GM18909 (cell line): Measurements from ENCODE around the gene HIPK3.
"Not testable (repeated sequence)": the region's sequence is repeated elsewhere in the genome, so short reads cannot be mapped to it uniquely, and the experiment has no call there.

Experiments used
- ATAC-seq: cut with Tn5 transposase; IDR thresholded peaks from one replicate; pipeline ENCODE4 v1.9.1; 2021; ENCODE audit warnings: mild to moderate bottlenecking; ENCODE audit not compliant: unreplicated experiment, poor library complexity

HIPK3 gene

DNA sequence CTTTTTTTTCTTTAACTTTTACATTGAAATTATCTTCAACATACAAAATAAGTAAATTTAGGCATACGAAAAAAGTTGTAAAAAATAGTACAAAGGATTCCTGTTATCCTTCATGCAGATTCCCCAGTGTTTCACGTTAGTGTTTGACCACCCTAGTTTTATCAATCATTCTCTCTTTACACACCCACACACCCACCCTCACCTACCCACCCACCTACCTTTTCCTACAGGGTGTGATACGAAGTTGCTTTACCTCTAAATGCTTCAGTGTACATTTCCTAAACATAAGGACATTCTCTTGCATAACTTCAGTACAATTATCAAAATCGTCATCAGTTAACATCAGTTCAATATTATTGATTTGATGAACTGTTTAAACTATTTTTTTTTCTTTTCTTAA is 37.0 kb downstream of the HIPK3 start:
- ATAC-seq: no peak

DNA sequence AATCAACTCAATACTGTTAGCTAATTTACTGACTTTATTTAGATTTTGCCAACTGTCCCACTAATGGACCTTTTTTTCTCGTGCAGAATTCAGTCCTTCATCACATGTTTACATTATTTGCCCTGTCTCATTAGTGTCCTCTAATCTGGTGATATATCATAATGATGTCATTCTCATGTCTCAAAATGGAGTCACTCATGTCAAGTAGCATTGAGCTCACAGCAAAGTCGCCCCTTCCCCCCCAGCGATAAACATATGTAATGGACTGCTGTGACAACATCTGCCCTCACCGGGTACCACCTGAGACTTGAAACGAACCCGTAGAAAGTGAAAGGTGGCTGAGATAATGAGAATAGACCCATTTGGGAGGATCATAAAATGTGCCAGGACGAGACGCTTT is 37.6 kb downstream of the HIPK3 start:
- ATAC-seq: no peak

DNA sequence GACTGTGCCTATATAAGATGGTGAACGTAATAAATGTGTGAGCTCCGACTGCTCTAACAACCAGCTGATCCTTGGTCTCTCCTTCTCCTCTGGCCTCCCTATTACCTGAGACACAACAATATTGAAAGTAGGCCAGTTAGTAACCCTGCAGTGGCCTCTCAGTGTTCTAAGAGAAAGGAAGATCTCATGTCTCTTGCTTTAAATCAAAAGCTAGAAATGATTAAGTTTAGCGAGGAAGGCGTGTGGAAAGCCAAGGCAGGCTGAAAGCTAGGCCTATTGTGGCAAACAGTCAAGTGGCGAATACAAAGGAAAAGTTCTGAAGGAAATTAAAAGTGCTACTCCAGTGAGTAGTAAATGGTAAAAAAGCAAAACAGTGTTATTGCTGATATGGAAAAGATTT is 39.5 kb downstream of the HIPK3 start:
- ATAC-seq: no peak

DNA sequence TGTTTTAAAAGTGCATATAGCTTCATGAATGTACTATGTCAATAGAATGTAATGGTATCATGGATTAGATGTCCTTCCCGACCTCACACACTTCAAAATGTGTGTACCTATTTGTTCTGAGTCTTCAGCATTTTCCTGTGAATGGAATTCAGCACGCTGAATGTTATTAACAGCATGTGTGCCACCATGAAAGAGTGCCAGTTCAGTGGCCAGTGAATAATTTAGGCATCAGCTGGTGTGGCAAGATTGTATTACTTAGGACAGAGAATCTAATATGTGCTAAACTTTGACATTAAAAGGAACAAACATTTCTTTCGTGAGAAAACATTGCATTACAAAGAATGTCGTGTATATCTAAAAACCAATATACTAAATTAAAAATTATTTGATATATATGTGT is 46.4 kb downstream of the HIPK3 start:
- no peak for ATAC-seq

DNA sequence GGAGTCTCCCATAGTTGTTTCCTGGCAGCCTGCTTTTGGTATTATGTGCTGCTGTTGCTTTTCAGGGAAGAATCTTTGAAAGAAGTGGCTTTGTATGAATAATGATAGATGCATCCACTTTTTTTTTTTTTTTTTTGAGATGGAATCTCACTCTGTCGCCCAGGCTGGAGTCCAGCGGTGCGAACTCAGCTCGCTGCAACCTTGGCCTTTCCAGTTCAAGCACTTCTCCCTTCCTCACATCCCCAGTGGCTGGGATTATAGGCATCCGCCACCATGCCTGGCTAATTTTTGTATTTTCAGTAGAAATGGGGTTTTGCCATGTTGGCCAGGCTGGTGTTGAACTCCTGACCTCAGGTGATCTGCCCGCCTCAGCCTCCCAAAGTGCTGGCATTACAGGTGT is 49.6 kb downstream of the HIPK3 start:
- not testable (repeated sequence) for ATAC-seq

DNA sequence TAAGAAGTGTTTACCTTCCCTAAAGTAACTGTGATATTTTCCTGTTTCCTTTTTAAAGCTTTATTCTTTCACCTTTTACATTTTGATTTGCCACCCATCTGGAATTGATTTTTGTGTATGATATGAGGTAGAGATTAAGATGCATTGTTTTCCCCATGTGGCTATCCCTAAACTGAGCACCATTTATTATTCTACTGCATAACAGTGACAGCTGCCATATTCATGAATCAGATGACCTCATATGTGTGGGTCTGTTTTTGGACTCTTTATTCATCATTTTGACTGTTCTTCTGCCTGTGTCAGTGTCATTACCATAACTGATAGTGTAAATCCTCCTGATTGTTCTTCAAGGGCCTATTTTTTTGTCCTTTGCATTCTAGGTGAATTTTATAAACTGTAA is 50.8 kb downstream of the HIPK3 start:
- no peak for ATAC-seq

DNA sequence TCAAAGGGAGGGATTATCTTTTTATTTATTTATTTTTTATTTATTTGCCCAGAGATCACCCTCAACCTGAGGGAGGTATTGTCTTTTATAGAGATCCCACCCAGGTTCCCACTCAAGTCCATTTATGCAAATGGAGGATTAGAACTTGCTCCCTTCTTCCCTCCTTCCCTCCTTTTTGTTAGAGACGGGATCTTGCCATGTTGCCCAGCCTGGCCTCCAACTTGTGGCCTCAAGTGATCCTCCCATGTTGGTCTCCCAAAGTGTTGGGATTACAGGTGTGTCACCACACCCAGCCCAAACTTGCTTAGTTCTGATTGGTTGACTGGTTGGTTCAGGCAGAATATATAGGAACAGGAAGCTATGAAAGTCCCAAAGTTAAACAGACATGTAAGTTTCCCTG is 51.9 kb downstream of the HIPK3 start:
- ATAC-seq: no peak

DNA sequence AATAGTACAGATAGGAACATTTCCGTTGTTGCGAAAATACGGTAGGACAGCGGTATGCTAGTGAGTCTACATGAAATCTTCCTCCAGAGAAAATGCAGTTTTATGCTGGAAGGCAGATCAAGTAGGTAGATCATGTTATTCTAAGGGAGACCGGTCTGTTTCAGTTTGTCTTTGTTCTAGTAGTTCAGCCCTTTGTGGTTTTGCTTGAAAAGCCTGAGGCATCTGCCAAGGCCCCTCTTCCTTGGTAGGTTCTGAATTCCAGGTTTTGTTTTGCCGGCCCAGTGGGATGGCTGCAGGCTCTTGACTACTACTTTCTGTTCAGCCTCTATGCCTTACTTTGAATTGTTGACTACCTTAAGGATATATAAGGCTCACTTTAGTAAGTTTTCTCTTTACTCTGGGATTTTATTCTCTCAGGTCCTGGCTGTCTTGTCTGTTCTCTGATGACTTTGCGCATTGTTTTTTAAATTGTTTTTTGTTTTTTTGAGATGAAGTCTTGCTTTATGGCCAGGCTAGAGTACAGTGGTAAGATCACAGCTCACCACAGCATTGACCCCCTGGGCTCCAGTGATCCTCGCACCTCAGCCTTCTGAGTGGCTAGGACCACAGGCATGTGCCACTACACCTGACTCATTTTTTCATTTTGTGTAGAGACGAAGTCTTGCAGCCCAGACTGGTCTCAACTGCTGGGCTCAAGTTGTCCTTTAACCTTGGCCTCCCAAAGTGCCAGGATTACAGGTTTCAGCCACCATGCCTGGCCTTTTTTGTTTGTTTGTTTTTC is 53.7 kb downstream of the HIPK3 start:
- no peak for ATAC-seq

DNA sequence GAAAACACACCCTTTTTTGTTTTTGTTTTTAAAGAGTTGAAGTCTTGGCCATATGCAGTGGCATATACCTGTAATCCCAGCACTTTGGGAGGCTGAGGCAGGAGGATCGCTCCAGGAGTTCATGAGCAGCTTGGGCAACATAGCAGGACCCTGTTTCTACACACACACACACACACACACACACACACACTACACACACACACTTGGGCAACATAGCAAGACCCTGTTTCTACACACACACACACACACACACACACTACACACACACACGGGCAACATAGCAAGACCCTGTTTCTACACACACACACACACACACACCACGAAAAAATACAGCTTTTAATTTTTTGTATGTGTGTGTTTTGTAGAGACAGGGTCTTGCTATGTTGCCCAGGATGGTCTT is 54.5 kb downstream of the HIPK3 start:
- ATAC-seq: no peak

DNA sequence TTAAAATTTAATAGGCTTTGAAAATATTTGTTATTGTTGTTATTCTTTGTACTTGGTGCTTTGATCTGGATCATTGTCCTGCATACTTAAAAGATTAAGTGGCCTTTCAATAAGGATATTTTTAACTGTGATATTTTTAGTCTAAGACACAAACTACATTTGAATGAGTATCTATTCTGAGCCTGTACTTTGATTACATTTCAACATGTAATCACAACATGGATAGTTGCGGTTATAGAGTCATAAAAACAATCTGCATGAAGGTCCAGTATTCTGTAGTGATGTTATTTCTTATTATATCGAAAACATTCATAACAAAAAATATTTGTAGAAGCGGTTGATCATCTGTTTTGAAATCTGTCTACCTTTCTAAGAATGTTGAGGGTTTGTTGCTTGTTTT is 58.6 kb downstream of the HIPK3 start:
- ATAC-seq: no peak

DNA sequence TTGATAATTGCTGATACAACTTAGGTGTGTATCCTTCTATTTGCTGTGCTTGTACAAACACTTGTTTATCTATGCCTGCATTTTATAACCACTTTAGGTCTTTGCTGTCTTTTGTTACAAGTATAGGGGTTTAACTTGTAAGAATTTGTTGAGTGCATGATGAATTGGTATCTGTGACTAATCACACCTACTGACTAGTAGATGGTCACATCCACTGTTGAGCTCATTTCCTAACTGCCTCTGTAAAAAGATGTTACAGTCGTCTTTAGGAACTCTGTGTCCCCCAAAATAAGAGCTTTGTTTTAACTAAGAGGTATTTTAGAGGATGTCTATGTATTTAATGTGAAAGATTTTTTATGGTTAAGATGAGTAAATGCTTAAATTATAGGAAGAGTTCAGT is 60.5 kb downstream of the HIPK3 start:
- ATAC-seq: no peak

DNA sequence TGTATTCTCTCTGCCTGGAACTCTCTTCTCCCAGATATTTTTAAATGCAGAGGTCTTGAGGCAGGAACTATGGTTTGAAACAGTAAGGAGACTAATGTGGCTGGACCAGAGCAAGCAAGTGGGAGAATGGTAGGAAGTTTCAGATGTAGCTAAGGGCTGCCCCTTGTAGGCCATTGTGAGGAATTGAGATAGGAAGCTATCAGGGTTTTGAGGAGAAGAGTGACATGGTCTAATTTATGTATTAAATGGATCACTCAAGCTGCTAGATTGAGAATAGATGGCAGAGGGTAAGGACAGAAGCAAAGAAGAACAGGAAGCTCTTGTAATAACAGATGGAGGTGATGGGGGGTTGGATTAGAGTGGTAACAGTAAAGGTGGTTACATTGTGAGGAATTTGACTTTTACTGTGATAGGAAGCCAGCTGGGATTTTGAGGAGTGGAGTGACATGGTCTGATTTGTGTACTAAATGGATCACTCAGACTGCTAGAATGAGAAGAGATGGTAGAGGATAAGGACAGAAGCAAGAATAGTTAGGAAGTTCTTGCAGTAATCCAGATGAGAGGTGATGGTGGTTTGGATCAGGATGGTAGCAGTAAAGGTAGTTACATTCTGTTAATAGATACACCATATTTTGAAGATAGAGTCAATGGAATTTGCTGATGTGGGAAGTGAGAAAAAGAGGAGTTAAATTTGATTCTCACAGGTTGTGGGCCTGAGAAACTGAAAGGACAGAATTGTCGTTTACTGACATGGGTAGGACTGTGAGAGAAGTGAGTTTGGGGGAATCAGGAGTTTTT is 63.0 kb downstream of the HIPK3 start:
- ATAC-seq: no peak

DNA sequence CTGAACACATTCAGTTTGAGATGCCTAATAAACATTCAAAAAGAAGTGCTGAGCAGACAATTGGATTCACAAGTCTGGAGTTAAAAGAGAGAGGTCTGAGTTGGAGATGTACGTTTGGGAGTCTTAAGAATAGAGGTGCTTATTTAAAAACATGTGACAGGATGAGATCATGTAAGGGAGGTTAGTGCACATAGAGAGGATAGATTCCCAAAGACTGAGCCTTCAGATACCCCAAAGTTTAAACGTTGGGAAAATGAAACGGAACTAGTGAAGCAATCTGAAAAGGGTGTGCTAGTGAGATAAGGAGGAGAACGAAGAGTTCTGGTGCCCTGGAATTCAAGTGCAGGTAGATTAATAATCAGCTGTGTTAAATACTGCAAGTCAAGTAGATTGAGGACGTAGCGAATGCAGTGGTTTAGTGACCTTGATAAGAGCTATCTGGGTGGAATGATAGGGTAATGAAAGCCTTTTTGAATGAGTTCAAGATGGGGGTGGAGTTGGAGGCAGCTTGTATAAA is 63.7 kb downstream of the HIPK3 start:
- ATAC-seq: no peak

DNA sequence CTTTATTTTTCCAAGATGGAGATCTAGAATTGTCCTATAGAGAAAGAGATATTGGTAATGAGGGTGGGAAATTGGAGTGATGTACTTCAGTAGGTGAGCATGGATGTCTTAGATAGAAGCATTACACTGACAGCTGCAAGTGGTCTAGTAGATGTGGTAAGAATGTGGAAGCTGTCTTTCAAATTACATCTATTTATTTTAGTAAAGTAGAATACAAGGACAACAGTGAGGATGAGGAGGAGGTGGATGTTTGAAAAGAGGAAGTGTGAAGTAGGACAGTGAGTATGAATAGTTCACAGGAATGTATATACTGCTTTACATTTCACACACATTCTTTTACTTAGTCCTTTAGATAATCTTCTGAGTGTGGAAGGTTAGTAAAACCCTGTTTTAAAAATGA is 64.2 kb downstream of the HIPK3 start:
- ATAC-seq: no peak

DNA sequence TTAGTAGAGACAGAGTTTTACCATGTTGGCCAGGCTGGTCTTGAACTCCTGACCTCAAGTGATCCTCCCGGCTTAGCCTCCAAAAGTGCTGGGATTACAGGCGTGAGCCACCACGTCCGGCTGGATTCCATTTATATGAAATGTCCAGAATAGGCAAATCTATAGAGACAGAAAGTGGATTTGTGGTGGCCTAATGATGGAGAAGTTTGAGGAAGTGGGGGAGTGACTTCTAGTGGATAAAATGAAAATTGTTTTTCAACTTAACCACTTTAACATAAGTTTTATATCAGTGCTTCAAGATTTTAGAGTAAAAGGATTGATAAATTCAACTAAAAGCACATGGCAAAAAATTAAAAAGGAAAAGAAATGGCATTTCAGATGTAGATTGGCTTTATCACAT is 66.2 kb downstream of the HIPK3 start:
- no peak for ATAC-seq

DNA sequence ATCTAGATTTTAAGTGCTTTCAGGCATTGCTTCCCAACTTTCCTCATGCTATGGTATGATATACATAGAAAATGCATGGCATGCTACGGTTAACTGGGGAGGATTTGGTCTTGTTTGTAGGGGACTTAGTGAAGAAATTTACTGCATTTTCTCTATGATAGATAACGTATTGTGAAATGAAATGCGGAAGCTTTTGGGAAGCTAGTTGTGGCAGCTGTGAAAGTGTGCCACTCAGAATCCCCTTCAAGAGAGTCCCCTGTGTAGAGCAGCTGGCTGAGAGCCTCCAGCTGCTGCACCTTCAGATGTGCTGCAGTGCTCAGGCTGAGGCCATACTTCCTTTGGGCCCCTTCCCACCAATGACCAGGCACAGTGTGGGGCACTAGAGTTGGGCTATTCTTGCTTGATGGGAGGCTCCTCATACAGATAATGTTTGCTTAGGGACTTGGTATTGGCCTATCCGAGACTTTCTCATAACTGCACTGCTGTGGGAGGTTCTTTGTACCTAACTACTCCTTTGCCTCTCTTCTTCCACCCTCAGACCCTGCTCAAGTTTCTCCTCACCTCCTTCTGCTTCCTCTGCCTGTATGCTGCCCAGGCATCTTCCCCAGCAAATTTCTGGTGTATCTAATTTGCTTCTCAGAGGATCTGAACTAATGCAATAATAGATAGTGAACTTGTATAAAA is 67.3 kb downstream of the HIPK3 start:
- ATAC-seq: no peak

DNA sequence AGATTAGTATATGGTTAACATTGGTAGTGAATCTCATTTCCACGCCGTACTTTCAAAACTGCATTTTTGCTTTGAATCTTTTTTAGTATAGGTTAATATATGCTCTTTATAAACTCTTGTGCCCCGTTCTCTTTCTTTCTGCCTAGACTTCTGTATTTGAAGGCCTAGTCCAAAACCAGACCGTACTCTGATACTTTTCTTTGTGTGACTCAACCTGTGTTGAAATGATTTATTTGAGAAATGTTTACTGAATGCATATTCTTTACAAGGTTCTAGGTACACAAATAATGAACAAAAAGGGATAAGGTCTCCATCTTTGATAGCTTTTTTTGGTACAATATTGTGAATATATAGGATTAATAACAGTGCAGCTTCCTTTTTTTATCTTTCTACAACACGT is 68.3 kb downstream of the HIPK3 start:
- ATAC-seq: no peak

DNA sequence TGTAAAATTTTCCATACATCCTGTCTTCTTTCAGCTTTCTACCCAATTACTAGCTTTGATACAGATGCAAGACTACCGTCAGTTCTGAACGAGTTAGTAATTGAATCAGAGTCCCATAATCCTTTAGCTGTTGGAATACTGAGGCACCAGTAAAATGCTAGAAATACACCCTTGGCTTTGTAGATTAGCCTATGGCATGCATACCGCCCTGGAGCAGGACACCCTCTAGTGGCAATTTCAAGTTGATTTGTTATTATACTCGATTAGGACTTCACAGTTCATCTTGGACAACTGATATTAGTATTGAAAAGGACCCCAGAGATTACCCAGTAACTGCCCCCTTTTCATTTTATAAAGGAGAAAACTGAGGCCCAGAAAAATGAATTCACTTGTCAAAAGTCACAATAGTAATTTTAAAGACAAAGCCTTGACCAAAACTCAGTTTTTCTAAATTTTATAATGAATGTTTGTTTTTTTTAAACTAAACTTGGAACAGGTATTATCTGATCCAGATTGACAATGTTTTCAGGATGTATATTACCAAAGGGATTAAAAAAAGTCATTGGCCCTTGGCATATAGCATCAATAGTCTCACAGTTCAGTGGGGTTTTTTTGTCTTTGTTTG is 72.6 kb downstream of the HIPK3 start:
- peak; percentile 72 for ATAC-seq

DNA sequence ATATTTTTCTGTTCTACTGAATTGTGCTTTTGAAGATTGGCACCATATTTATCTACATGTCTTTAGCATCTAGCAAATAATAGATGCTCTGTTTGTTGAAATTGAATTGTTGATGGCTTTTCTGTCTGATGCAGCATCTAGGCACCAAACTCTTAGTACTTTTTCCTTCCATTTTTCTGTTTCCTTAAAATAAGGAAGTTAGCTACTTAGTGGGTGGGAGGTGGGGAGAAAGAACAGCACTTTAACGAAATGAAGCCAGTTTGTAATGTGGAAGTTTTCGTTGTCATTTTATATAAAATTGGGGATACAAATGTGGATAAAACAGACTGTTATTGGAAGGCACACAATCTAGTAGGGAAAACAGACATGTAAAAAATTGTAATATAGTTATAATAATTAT is 76.6 kb downstream of the HIPK3 start:
- no peak for ATAC-seq

DNA sequence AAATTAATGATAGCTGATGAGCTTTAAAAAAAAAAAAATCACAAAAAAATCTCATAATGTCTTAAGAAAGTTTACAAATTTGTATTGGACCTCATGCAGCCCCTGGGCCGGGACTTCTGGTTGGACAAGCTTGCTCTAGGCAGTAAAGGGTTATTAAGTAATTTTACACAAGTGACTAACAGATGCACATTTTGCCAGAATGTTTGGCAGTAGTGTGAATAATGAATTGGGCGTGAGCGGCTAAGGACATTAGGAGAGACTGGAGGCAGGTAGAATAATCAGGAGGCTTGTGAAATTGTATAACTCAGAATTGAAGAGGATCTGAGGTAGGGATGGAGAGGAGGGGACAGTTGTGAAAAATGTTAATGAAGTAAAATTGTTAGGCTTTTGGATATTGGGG is 77.4 kb downstream of the HIPK3 start:
- no peak for ATAC-seq

DNA sequence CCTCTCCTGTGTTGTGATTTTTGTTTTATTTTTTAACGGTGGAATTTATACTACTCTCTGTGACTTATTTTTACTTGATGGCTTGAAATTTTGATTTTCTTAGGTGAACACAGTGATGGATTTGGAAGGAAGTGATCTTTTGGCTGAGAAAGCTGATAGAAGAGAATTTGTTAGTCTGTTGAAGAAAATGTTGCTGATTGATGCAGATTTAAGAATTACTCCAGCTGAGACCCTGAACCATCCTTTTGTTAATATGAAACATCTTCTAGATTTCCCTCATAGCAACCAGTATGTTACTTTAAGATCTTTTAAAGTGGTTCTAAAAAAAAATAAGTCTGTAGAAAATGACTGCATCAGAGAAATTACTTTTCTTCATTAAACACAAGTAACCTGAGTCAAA is 82.1 kb downstream of the HIPK3 start:
- ATAC-seq: no peak
